A673 (cell line): ENCODE data around the gene PLXDC2. TPM values are rescaled to one million over a fixed set of nuclear protein-coding genes. Genes with fewer than 3 reads are reported as not detected.
A peak's percentile ranks its signal among the peaks of the same experiment; 100 is the strongest.

Source experiments
- BruUV-seq: library from RNA; stranded (reverse); fragments of 400-500 nt; replicated peaks from 2 replicates; lab custom pipeline; 2021; lab: Mats Ljungman, UMichigan
- CTCF ChIA-PET: fragments of 300-600 bp; sonication (Branson Sonifier 250); formaldehyde crosslinking; loops from one replicate; lab custom pipeline; 2022; ENCODE audit warnings: antibody characterized with exemption; lab: Charles Lee
- POLR2A ChIA-PET: fragments of 300-600 bp; sonication (Branson Sonifier 250); formaldehyde crosslinking; loops from one replicate; lab custom pipeline; 2022; ENCODE audit warnings: antibody characterized with exemption; ENCODE audit not compliant: low non-redundant PET; lab: Charles Lee
- DNase-seq: peaks from one replicate; pipeline ENCODE4 v3.0.0-alpha.2; 2015; ENCODE audit warnings: low spot score
- H3K27ac ChIP-seq: fragments of 200-600 bp; sonication (generic); 2 replicates; pipeline ENCODE4 v1.5.1; 2016; ENCODE audit warnings: mixed run types, low read depth, mild to moderate bottlenecking, mixed read lengths, antibody characterized with exemption, low read length; ENCODE audit not compliant: poor library complexity, severe bottlenecking
- H3K27me3 ChIP-seq: fragments of 200-600 bp; sonication (generic); replicated peaks from 2 replicates; pipeline ENCODE4 v1.6.1; 2017; ENCODE audit warnings: mixed run types, low read depth, mild to moderate bottlenecking, mixed read lengths, antibody characterized with exemption, low read length; ENCODE audit not compliant: insufficient read depth, poor library complexity
- H3K36me3 ChIP-seq: fragments of 200-600 bp; sonication (generic); 2 replicates; pipeline ENCODE4 v1.6.1; 2016; ENCODE audit warnings: mixed run types, mild to moderate bottlenecking, mixed read lengths, antibody characterized with exemption, low read length; ENCODE audit not compliant: insufficient read depth, poor library complexity, severe bottlenecking
- H3K4me1 ChIP-seq: fragments of 200-600 bp; sonication (generic); 2 replicates; pipeline ENCODE4 v1.6.1; 2017; ENCODE audit warnings: mixed run types, mild to moderate bottlenecking, mixed read lengths, antibody characterized with exemption, low read length; ENCODE audit not compliant: insufficient read depth, poor library complexity, severe bottlenecking
- H3K4me3 ChIP-seq: fragments of 200-600 bp; sonication (generic); 2 replicates; pipeline ENCODE4 v1.5.1; 2016; ENCODE audit warnings: low read depth, mixed run types, mild to moderate bottlenecking, mixed read lengths, low read length; ENCODE audit not compliant: poor library complexity, severe bottlenecking
- H3K9me3 ChIP-seq: fragments of 200-600 bp; sonication (generic); 2 replicates; pipeline ENCODE4 v1.6.1; 2016; ENCODE audit warnings: mixed run types, low read depth, mild to moderate bottlenecking, mixed read lengths, antibody characterized with exemption, low read length; ENCODE audit not compliant: poor library complexity, severe bottlenecking
- EZH2 ChIP-seq: fragments of 200-600 bp; sonication (generic); IDR thresholded peaks from 2 replicates; pipeline ENCODE4 v1.6.1; 2017; ENCODE audit warnings: borderline replicate concordance, low read depth, mild to moderate bottlenecking, mixed read lengths, antibody characterized with exemption, low read length; ENCODE audit not compliant: poor library complexity, severe bottlenecking
- intact Hi-C: fragments of 100-400 bp; cut with micrococcal nuclease; formaldehyde crosslinking; loops from one replicate; pipeline ENCODE4 v1.10.0; 2022; ENCODE audit not compliant: unreplicated experiment
- total RNA-seq: library from RNA; stranded (reverse); gene quantifications from 2 replicates; pipeline ENCODE4 v1.2.3, GENCODE V29; 2021
- TF ChIP-seq, protein P1 (sequence below): fragments of 300-800, 200-600 bp; sonication (generic); conservative IDR thresholded peaks from 2 replicates; pipeline ENCODE4 v1.5.1; 2017; ENCODE audit warnings: low read depth, mild to moderate bottlenecking, antibody characterized with exemption, low read length, moderate library complexity, mixed read lengths

Gene PLXDC2
- total RNA-seq, 1 experiment from 2014 or later: 74.8 TPM

GRCh38 chr10:19843487-19843886 lies 27.3 kb downstream of the PLXDC2 start:
- DNase-seq: peak; percentile 75
- no peaks in the 10 kb centered on the region for H3K27me3 ChIP-seq
- no peaks in the 10 kb centered on the region for H3K9me3 ChIP-seq
- no peak overlapping the region for H3K27ac ChIP-seq
- POLR2A ChIA-PET: no interaction called here
- intact Hi-C loops: no loop called here
- CTCF ChIA-PET: no interaction called here
- TF ChIP-seq, protein P1, sequence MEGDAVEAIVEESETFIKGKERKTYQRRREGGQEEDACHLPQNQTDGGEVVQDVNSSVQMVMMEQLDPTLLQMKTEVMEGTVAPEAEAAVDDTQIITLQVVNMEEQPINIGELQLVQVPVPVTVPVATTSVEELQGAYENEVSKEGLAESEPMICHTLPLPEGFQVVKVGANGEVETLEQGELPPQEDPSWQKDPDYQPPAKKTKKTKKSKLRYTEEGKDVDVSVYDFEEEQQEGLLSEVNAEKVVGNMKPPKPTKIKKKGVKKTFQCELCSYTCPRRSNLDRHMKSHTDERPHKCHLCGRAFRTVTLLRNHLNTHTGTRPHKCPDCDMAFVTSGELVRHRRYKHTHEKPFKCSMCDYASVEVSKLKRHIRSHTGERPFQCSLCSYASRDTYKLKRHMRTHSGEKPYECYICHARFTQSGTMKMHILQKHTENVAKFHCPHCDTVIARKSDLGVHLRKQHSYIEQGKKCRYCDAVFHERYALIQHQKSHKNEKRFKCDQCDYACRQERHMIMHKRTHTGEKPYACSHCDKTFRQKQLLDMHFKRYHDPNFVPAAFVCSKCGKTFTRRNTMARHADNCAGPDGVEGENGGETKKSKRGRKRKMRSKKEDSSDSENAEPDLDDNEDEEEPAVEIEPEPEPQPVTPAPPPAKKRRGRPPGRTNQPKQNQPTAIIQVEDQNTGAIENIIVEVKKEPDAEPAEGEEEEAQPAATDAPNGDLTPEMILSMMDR: no peak
- TF ChIP-seq EZH2: no peak
- H3K36me3 ChIP-seq: no peaks in the 10 kb centered on the region
- peaks cover 60% of the 10 kb centered on the region for H3K4me1 ChIP-seq
- H3K4me3 ChIP-seq: no peak overlapping the region
- BruUV-seq: no TSS peak

DNA sequence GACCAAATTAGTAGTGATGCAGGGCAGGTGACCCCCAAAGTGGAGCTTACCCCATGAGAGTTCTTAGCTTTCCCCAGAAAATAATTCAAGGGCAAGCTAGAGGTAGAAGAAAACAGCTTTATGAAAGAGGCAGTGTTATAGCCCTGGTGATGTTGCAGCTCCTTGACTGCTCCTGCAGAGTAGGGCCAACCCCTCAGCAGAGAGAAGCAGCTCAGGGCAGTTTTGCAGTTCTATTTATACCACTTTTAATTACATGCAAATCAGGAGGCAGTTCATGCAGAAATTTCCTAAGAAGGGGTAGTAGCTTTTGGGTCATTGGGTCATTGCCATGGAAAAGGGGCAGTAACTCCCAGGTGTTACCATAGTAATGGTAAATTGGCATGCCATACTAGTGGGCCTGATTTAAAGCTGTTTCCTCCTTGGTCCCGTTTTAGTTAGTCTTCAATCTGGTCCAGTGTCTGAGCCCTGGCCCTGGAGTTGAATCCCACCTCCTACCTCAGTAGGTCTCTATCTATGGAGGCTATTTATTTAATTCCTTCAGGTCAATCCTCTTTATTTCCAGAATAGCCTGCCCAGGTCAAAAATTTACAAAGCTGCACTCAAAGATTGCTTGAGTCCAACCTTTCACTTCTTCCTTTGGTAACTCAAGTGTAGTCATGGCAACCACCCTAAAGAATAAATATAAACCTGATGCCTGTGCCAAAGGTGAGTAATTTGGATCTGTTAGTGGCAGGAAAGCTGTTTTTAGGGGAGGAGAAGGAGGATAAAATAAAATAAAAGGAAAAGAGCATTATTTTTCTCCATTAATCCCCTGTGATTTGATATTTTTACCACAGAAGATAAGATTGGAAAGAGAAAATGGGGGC lies 29.5 kb downstream of the PLXDC2 start:
- ChIA-PET POLR2A (no interaction called here), CTCF (no interaction called here)
- no peak for DNase-seq
- no TSS peak for BruUV-seq
- no peaks in the 10 kb centered on the region for H3K9me3 ChIP-seq
- intact Hi-C loops: no loop called here
- no peaks in the 10 kb centered on the region for H3K27me3 ChIP-seq
- no peak overlapping the region for H3K27ac ChIP-seq
- peaks cover 39% of the 10 kb centered on the region for H3K4me1 ChIP-seq
- H3K36me3 ChIP-seq: no peaks in the 10 kb centered on the region
- TF ChIP-seq, protein P1: no peak
- no peak for TF ChIP-seq EZH2
- no peak overlapping the region for H3K4me3 ChIP-seq

DNA sequence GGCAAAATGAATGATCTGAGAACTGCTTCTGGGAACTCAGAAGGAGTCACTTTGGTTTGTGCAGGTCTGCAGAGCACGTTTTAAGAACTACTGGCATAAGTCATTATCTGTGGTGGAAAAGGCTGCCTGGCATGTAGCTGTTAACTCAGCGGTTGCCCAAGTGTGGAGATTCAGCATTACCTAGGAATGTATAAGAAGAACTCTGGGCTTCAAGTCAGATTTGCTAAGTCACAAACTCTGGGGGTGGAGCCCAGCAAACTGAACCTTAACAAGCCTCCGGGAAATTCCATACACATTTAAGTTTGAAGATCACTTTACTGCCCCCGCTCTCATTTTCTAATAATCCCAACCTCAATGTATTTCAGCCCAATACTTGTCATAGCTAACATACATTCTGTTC lies 31.1 kb downstream of the PLXDC2 start:
- POLR2A ChIA-PET: no interaction called here
- intact Hi-C loops: no loop called here

More for the DNA sequence above, 31.1 kb downstream of the PLXDC2 start:
- no peaks in the 10 kb centered on the region for H3K27me3 ChIP-seq
- CTCF ChIA-PET: no interaction called here
- DNase-seq: peak; percentile 48
- no TSS peak for BruUV-seq
- no peaks in the 10 kb centered on the region for H3K9me3 ChIP-seq
- peaks cover 27% of the 10 kb centered on the region for H3K4me1 ChIP-seq
- H3K4me3 ChIP-seq: no peak overlapping the region
- H3K36me3 ChIP-seq: no peaks in the 10 kb centered on the region
- TF ChIP-seq, protein P1: no peak
- TF ChIP-seq EZH2: no peak
- no peak overlapping the region for H3K27ac ChIP-seq
